GM23338 (cell line): ENCODE results near the gene ZNF880. TPM values are rescaled to one million over a fixed set of nuclear protein-coding genes. Genes with fewer than 3 reads are reported as not detected.

ENCODE experiments used
- ATAC-seq: fragments of 200-7000 bp; cut with Tn5 transposase; 3 replicates; pipeline ENCODE4 v1.9.1; 2020
- DNase-seq: peaks from one replicate; pipeline ENCODE4 v3.0.0-alpha.2; 2015; ENCODE audit warnings: low spot score
- H2AFZ ChIP-seq: fragments of 200-600 bp; sonication (generic); 2 replicates; pipeline ENCODE4 v1.8.0; 2016; ENCODE audit warnings: antibody characterized with exemption, mild to moderate bottlenecking, moderate library complexity
- H3F3A ChIP-seq: fragments of 200-600 bp; sonication (generic); replicated peaks from 2 replicates; pipeline ENCODE4 v1.8.0; 2017; ENCODE audit warnings: antibody characterized with exemption, mixed run types, low read depth
- H3K27ac ChIP-seq: fragments of 200-600 bp; sonication (generic); 2 replicates; pipeline ENCODE4 v1.6.1; 2016; ENCODE audit warnings: low read depth
- H3K27me3 ChIP-seq: fragments of 200-600 bp; sonication (generic); 2 replicates; pipeline ENCODE4 v1.8.0; 2016; ENCODE audit warnings: mild to moderate bottlenecking, mixed run types, moderate library complexity; ENCODE audit not compliant: insufficient read depth
- H3K36me3 ChIP-seq: fragments of 200-600 bp; sonication (generic); 2 replicates; pipeline ENCODE4 v1.8.0; 2016; ENCODE audit warnings: mild to moderate bottlenecking; ENCODE audit not compliant: insufficient read depth
- H3K4me1 ChIP-seq: fragments of 200-600 bp; sonication (generic); 2 replicates; pipeline ENCODE4 v1.8.0; 2016; ENCODE audit warnings: mild to moderate bottlenecking, moderate library complexity; ENCODE audit not compliant: insufficient read depth
- H3K4me2 ChIP-seq: fragments of 200-600 bp; sonication (generic); 2 replicates; pipeline ENCODE4 v1.7.1; 2017; ENCODE audit warnings: mixed run types
- H3K4me3 ChIP-seq: fragments of 200-600 bp; sonication (generic); 2 replicates; pipeline ENCODE4 v1.6.1; 2016; ENCODE audit warnings: mixed run types
- H3K79me2 ChIP-seq: fragments of 200-600 bp; sonication (generic); replicated peaks from 2 replicates; pipeline ENCODE4 v1.8.0; 2017; ENCODE audit warnings: mild to moderate bottlenecking; ENCODE audit not compliant: insufficient read depth
- H3K9me2 ChIP-seq: fragments of 200-600 bp; sonication (generic); 2 replicates; pipeline ENCODE4 v1.8.0; 2017; ENCODE audit not compliant: insufficient read depth
- H4K20me1 ChIP-seq: fragments of 200-600 bp; sonication (generic); replicated peaks from 2 replicates; pipeline ENCODE4 v1.8.0; 2017; ENCODE audit warnings: mild to moderate bottlenecking; ENCODE audit not compliant: insufficient read depth
- H3K27ac Mint-ChIP-seq: 2 replicates; pipeline ENCODE4 v1.8.0; 2020; ENCODE audit warnings: inconsistent platforms, mild to moderate bottlenecking, moderate library complexity, mixed read lengths
- H3K27me3 Mint-ChIP-seq: 3 replicates; pipeline ENCODE4 v1.8.0; 2022; ENCODE audit warnings: low read depth, mild to moderate bottlenecking, moderate library complexity, mixed read lengths, inconsistent platforms; ENCODE audit not compliant: insufficient read depth, poor library complexity
- H3K36me3 Mint-ChIP-seq: 3 replicates; pipeline ENCODE4 v1.8.0; 2021; ENCODE audit warnings: low read depth, mild to moderate bottlenecking, inconsistent platforms, moderate library complexity, mixed read lengths
- H3K4me1 Mint-ChIP-seq: 3 replicates; pipeline ENCODE4 v1.8.0; 2020; ENCODE audit warnings: mild to moderate bottlenecking, inconsistent platforms, mixed read lengths
- H3K4me3 Mint-ChIP-seq: 3 replicates; pipeline ENCODE4 v1.8.0; 2021; ENCODE audit warnings: moderate library complexity, mild to moderate bottlenecking, inconsistent platforms, mixed read lengths
- H3K9me3 Mint-ChIP-seq: 3 replicates; pipeline ENCODE4 v1.8.0; 2020; ENCODE audit warnings: moderate library complexity, mild to moderate bottlenecking, inconsistent platforms, mixed read lengths
- CREB1 ChIP-seq: fragments of 250-450 bp; sonication (Bioruptor Pico); IDR thresholded peaks from 2 replicates; pipeline ENCODE4 v1.5.0; 2020; ENCODE audit warnings: low read depth, mild to moderate bottlenecking, moderate library complexity
- NANOG ChIP-seq: IDR thresholded peaks from 2 replicates; pipeline ENCODE4 v1.6.1; 2016; ENCODE audit warnings: antibody characterized with exemption, borderline replicate concordance
- POLR2AphosphoS5 ChIP-seq: IDR thresholded peaks from 2 replicates; pipeline ENCODE4 v1.6.1; 2016; ENCODE audit warnings: antibody characterized with exemption, low read depth
- polyA plus RNA-seq: library from polyadenylated mRNA; unstranded; fragments of >200 nt; fragmentation: Nextera tagmentation; extraction: Ambion mirVana; gene quantifications from 2 replicates; pipeline ENCODE4 v1.2.1, GENCODE V29; 2016
- total RNA-seq: library from RNA; depleted of rRNA; stranded (reverse); fragments of >200 nt; shearing (Covaris generic); gene quantifications from 2 replicates; pipeline ENCODE4 v1.2.3, GENCODE V29; 2014
- TF ChIP-seq, protein P1 (sequence below), 2 experiments: fragments of 200-600 bp in 1 of 2; sonication (generic) in 1 of 2; conservative IDR thresholded peaks; 2 replicates each; pipeline versions ENCODE4 v1.5.1 to v1.6.1; 2016 to 2017; ENCODE audit warnings: antibody characterized with exemption in 2 of 2, low read depth in 2 of 2, mild to moderate bottlenecking in 2 of 2, moderate library complexity in 1 of 2
- TF ChIP-seq, protein P2 (sequence below): fragments of 250-450 bp; sonication (Bioruptor Pico); IDR thresholded peaks from 2 replicates; pipeline ENCODE4 v1.5.0; 2020; ENCODE audit warnings: mild to moderate bottlenecking, moderate library complexity
- TF ChIP-seq, protein P3 (sequence below): IDR thresholded peaks from 2 replicates; pipeline ENCODE4 v1.6.1; 2016; ENCODE audit warnings: antibody characterized with exemption

The ZNF880 gene
- total and polyA plus RNA-seq, 2 experiments from 2014 or later, result 49.1 to 57.4 TPM

DNA sequence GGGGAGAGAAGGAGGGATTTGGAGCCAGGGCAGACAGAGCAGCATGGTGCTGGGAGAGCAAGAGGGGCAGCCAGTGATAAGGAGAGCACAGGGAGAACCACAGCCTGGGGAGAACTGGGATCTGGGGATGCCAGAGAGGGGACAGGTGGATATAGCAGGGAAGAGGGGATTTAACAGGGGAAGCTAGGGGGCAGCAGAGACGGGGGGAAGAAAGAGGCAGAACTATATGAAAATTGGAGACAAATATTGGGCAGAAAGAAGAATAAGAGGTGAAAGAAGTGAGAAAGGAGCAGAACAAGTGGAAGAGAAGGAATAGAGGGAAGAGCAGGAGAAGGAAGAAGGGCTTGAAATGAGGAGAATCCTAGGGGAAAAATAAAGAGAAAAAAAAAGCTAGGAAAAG, 21.4 kb downstream of the ZNF880 start:
- Histone ChIP-seq H4K20me1 (0 out of 2 replicates have a peak, but pooled peaks cover 5% of the 10 kb centered on the region), H3K9me2 (no peaks in the 10 kb centered on the region), H3K79me2 (peaks cover 6% of the 10 kb centered on the region), H3K4me2 (no peak overlapping the region), H2AFZ (no peak overlapping the region), H3K4me3 (no peak overlapping the region), H3K36me3 (peaks cover 16% of the 10 kb centered on the region; the same call in 1 of the 2 replicates), H3K4me1 (no peaks in the 10 kb centered on the region), H3F3A (no peaks in the 10 kb centered on the region), H3K27ac (no peak overlapping the region), H3K27me3 (no peaks in the 10 kb centered on the region)
- Mint-ChIP-seq H3K36me3 (peaks cover 81% of the 10 kb centered on the region), H3K4me3 (no peak overlapping the region), H3K4me1 (no peaks in the 10 kb centered on the region), H3K9me3 (peaks cover 79% of the 10 kb centered on the region), H3K27me3 (peaks cover 5% of the 10 kb centered on the region), H3K27ac (no peak overlapping the region)
- TF ChIP-seq CREB1 (no peak), NANOG (no peak)
- TF ChIP-seq, protein P1, sequence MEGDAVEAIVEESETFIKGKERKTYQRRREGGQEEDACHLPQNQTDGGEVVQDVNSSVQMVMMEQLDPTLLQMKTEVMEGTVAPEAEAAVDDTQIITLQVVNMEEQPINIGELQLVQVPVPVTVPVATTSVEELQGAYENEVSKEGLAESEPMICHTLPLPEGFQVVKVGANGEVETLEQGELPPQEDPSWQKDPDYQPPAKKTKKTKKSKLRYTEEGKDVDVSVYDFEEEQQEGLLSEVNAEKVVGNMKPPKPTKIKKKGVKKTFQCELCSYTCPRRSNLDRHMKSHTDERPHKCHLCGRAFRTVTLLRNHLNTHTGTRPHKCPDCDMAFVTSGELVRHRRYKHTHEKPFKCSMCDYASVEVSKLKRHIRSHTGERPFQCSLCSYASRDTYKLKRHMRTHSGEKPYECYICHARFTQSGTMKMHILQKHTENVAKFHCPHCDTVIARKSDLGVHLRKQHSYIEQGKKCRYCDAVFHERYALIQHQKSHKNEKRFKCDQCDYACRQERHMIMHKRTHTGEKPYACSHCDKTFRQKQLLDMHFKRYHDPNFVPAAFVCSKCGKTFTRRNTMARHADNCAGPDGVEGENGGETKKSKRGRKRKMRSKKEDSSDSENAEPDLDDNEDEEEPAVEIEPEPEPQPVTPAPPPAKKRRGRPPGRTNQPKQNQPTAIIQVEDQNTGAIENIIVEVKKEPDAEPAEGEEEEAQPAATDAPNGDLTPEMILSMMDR (conservative IDR thresholded peaks at IDR 0.05; ENCODE audit: low read depth in 2 of 2), result peak; percentile 76 to 77
- ATAC-seq, result peak; percentile 59
- peak; percentile 66 for DNase-seq

DNA sequence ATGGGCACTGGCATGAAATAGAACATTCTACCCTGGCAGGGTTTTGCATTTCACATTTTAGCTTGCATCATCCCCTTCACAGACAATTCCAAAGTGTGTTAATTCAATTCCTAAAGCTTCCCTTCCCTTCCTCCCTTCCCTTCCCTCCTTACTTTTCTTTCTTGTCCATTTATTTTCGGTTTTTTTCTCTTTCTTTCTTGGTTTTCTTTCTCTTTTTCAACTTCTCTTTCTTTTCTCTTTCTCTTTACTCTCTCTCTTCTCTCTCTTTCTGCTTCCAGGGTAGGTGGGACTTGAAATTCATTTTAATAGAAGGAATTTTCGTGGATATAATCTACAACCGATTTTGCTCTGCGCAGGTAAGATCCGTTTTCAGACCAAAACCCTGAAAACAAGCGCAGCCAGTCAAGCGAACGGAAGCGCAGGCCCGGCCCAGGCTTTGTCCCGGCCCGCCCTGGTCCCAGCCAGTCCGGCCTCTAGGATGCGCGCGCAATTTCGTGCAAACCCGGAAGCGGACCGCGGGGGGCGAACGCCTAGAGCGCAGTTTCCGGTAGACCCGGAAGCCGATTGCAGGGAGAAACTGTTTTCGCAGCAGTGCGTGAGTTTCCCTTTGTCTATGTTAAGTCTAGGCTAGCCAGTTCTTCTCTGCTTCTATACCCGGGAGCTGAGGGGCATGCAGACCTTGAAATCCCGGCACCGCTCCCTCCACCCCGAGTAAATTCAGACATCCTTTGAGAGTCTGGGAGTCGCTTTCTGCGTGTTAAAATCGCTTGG, 27.8 kb downstream of the ZNF880 start, which contains the start of gene ZNF528:
ZNF528 (plus strand) TSS at position 540 of the 771 bp plus-strand sequence. CDS start 4,165 bp downstream, outside the sequence.
- peak within 1 kb of the TSS; percentile 95 for H3K27ac ChIP-seq
- peaks cover 79% of the 10 kb centered on the region for H3K36me3 Mint-ChIP-seq

More for the DNA sequence above, 27.8 kb downstream of the ZNF880 start, which contains the start of gene ZNF528:
- Histone ChIP-seq H4K20me1 (no peaks in the 10 kb centered on the region), H3F3A (no peaks in the 10 kb centered on the region), H3K27me3 (no peaks in the 10 kb centered on the region), H3K4me3 (peak within 1 kb of the TSS; percentile 57), H3K9me2 (no peaks in the 10 kb centered on the region), H3K4me2 (peak within 1 kb of the TSS; percentile 74), H3K79me2 (peaks cover 16% of the 10 kb centered on the region), H2AFZ (peak within 1 kb of the TSS; percentile 82), H3K36me3 (peaks cover 21% of the 10 kb centered on the region; the same call in 1 of the 2 replicates), H3K4me1 (peaks cover 12% of the 10 kb centered on the region; the same call in 1 of the 2 replicates)
- Mint-ChIP-seq H3K27me3 (peaks cover 5% of the 10 kb centered on the region), H3K4me3 (peak within 1 kb of the TSS; percentile 86), H3K9me3 (peaks cover 77% of the 10 kb centered on the region), H3K27ac (peak within 1 kb of the TSS; percentile 95), H3K4me1 (peaks cover 2% of the 10 kb centered on the region; the same call in 1 of the 3 replicates)
- peak; percentile 98 for DNase-seq
- ATAC-seq, result peak; percentile 97
- TF ChIP-seq, protein P2, sequence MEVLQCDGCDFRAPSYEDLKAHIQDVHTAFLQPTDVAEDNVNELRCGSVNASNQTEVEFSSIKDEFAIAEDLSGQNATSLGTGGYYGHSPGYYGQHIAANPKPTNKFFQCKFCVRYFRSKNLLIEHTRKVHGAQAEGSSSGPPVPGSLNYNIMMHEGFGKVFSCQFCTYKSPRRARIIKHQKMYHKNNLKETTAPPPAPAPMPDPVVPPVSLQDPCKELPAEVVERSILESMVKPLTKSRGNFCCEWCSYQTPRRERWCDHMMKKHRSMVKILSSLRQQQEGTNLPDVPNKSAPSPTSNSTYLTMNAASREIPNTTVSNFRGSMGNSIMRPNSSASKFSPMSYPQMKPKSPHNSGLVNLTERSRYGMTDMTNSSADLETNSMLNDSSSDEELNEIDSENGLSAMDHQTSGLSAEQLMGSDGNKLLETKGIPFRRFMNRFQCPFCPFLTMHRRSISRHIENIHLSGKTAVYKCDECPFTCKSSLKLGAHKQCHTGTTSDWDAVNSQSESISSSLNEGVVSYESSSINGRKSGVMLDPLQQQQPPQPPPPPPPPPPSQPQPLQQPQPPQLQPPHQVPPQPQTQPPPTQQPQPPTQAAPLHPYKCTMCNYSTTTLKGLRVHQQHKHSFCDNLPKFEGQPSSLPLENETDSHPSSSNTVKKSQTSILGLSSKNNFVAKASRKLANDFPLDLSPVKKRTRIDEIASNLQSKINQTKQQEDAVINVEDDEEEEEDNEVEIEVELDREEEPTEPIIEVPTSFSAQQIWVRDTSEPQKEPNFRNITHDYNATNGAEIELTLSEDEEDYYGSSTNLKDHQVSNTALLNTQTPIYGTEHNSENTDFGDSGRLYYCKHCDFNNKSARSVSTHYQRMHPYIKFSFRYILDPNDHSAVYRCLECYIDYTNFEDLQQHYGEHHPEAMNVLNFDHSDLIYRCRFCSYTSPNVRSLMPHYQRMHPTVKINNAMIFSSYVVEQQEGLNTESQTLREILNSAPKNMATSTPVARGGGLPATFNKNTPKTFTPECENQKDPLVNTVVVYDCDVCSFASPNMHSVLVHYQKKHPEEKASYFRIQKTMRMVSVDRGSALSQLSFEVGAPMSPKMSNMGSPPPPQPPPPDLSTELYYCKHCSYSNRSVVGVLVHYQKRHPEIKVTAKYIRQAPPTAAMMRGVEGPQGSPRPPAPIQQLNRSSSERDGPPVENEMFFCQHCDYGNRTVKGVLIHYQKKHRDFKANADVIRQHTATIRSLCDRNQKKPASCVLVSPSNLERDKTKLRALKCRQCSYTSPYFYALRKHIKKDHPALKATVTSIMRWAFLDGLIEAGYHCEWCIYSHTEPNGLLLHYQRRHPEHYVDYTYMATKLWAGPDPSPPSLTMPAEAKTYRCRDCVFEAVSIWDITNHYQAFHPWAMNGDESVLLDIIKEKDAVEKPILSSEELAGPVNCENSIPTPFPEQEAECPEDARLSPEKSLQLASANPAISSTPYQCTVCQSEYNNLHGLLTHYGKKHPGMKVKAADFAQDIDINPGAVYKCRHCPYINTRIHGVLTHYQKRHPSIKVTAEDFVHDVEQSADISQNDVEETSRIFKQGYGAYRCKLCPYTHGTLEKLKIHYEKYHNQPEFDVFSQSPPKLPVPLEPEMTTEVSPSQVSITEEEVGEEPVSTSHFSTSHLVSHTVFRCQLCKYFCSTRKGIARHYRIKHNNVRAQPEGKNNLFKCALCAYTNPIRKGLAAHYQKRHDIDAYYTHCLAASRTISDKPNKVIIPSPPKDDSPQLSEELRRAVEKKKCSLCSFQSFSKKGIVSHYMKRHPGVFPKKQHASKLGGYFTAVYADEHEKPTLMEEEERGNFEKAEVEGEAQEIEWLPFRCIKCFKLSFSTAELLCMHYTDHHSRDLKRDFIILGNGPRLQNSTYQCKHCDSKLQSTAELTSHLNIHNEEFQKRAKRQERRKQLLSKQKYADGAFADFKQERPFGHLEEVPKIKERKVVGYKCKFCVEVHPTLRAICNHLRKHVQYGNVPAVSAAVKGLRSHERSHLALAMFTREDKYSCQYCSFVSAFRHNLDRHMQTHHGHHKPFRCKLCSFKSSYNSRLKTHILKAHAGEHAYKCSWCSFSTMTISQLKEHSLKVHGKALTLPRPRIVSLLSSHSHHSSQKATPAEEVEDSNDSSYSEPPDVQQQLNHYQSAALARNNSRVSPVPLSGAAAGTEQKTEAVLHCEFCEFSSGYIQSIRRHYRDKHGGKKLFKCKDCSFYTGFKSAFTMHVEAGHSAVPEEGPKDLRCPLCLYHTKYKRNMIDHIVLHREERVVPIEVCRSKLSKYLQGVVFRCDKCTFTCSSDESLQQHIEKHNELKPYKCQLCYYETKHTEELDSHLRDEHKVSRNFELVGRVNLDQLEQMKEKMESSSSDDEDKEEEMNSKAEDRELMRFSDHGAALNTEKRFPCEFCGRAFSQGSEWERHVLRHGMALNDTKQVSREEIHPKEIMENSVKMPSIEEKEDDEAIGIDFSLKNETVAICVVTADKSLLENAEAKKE (CRISPR knock-in tag), result no peak
- TF ChIP-seq CREB1 (no peak), POLR2AphosphoS5 (peak; percentile 82)
- TF ChIP-seq, protein P3, sequence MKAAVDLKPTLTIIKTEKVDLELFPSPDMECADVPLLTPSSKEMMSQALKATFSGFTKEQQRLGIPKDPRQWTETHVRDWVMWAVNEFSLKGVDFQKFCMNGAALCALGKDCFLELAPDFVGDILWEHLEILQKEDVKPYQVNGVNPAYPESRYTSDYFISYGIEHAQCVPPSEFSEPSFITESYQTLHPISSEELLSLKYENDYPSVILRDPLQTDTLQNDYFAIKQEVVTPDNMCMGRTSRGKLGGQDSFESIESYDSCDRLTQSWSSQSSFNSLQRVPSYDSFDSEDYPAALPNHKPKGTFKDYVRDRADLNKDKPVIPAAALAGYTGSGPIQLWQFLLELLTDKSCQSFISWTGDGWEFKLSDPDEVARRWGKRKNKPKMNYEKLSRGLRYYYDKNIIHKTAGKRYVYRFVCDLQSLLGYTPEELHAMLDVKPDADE, result peak; percentile 81
